HG03575 (cell line): ENCODE data around the gene PTGER2.
A peak's percentile ranks its signal among the peaks of the same experiment; 100 is the strongest.

ENCODE experiments used
- ATAC-seq: cut with Tn5 transposase; IDR thresholded peaks from one replicate; pipeline ENCODE4 v1.9.1; 2021; ENCODE audit not compliant: unreplicated experiment, insufficient number of reproducible peaks, low FRiP score; ENCODE audit errors: extremely low read depth

PTGER2 gene

GRCh38 chr14:52303236-52303635 lies 10.9 kb upstream of the PTGER2 start:
- ATAC-seq = no peak

- ATAC-seq = no peak
Observed at GRCh38 chr14:52304248-52304904, 9.7 kb upstream of the PTGER2 start.

- ATAC-seq = no peak
Observed at GRCh38 chr14:52305014-52305413, 9.1 kb upstream of the PTGER2 start.

GRCh38 chr14:52307376-52307775 lies 6.7 kb upstream of the PTGER2 start:
- ATAC-seq = no peak

- ATAC-seq = no peak
Observed at GRCh38 chr14:52307905-52308304, 6.2 kb upstream of the PTGER2 start.

GRCh38 chr14:52310541-52310940 lies 3.6 kb upstream of the PTGER2 start:
- ATAC-seq = no peak

GRCh38 chr14:52312931-52313355 lies 1.2 kb upstream of the PTGER2 start:
- no peak for ATAC-seq

- ATAC-seq = no peak
Observed at GRCh38 chr14:52313462-52313861, 650 bp upstream of the PTGER2 start.

- ATAC-seq = no peak
Observed at GRCh38 chr14:52314595-52315354, 663 bp downstream of the PTGER2 start.

GRCh38 chr14:52315355-52315718 lies 1.2 kb downstream of the PTGER2 start:
- ATAC-seq = no peak

- ATAC-seq = no peak
Observed at GRCh38 chr14:52318062-52318461, 4.0 kb downstream of the PTGER2 start.

GRCh38 chr14:52318826-52319645 lies 4.9 kb downstream of the PTGER2 start:
- ATAC-seq = no peak

GRCh38 chr14:52319919-52320318 lies 5.8 kb downstream of the PTGER2 start:
- no peak for ATAC-seq

- peak; percentile 98 for ATAC-seq
Observed at GRCh38 chr14:52325126-52325525, 11.0 kb downstream of the PTGER2 start.

- no peak for ATAC-seq
Observed at GRCh38 chr14:52325630-52326029, 11.5 kb downstream of the PTGER2 start.

- no peak for ATAC-seq
Observed at GRCh38 chr14:52327374-52328226, 13.5 kb downstream of the PTGER2 start.

GRCh38 chr14:52328276-52328675 lies 14.2 kb downstream of the PTGER2 start:
- ATAC-seq = no peak

- no peak for ATAC-seq
Observed at GRCh38 chr14:52329678-52330369, 15.7 kb downstream of the PTGER2 start.
